Jurkat, Clone E6-1 (cell line): Measurements from ENCODE around the gene NRG2.

Experiments
- DNase-seq: peaks from one replicate; pipeline ENCODE4 v3.0.0-alpha.2; 2011; ENCODE audit warnings: low read depth, low spot score
- H3K4me3 ChIP-seq: 2 replicates; pipeline ENCODE4 v1.5.1; 2011; ENCODE audit warnings: mild to moderate bottlenecking, low read length, control low read depth, moderate library complexity

The NRG2 gene

DNA sequence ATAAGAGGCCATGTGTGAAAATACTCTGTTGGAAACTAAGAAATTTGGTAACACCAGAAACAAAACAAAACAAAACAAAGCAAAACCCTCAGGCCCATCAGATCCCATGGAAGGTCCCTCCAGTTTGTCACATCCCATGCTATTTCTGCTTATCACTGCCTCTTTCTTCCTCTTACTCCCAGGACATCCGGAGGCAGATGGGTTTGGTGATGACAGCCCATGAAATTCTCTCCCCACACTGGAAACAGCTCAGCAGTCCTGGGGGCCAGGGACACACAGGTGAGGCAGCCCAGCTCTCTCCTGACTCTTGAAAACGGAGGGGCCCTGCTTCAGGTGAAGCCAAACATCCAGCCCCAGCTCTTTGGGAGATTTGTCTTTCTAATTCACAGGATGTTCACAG, 63.2 kb downstream of the NRG2 start:
- no peak overlapping the region for H3K4me3 ChIP-seq
- DNase-seq, result no peak

DNA sequence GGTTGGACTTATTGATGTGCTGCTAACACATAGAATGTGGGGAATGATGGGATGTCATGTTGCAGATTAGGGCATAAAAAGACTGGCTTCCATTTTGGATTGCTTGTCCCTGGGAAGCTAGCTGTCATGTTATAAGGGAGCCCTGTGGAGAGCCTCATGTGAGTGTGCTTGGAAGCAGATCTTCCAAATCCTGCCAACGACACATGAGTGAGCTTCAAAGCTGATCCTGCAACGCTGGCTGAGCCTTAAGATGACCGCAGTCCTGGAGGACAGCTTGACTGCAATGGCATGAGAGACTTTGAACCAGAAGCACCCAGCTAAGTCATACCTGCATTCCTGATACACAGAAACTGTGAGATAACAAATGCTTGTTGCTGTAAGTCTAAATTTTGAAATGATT, 63.6 kb downstream of the NRG2 start:
- DNase-seq, result no peak
- H3K4me3 ChIP-seq, result no peak overlapping the region

- no peak for DNase-seq
- H3K4me3 ChIP-seq, result no peak overlapping the region
Observed at GRCh38 chr5:139976703-139977102, 66.4 kb downstream of the NRG2 start.

GRCh38 chr5:139975942-139976341, 67.2 kb downstream of the NRG2 start:
- no peak overlapping the region for H3K4me3 ChIP-seq
- DNase-seq, result no peak

GRCh38 chr5:139975306-139975705, 67.8 kb downstream of the NRG2 start:
- no peak for DNase-seq
- H3K4me3 ChIP-seq, result no peak overlapping the region

DNA sequence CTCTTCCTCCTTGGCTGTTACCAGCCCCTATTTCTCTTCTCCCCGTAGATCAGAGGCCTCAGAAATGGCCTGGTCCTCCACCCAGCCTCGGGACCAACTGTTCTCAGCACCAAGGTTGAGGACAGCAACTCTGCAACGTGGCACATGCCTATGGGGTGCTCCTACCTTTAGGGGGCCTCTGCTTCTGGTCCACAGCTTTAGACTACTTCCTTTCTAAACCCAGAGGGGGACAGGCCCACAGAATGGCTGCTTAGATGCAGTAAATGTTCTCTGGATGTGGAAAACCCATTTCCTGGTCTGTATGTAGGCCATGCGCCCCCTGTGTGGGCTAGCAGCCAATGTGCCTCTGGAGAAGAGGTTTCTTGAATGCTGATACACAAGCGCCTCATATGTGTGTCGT, 68.4 kb downstream of the NRG2 start:
- peak; percentile 9 for DNase-seq
- no peak overlapping the region for H3K4me3 ChIP-seq

DNA sequence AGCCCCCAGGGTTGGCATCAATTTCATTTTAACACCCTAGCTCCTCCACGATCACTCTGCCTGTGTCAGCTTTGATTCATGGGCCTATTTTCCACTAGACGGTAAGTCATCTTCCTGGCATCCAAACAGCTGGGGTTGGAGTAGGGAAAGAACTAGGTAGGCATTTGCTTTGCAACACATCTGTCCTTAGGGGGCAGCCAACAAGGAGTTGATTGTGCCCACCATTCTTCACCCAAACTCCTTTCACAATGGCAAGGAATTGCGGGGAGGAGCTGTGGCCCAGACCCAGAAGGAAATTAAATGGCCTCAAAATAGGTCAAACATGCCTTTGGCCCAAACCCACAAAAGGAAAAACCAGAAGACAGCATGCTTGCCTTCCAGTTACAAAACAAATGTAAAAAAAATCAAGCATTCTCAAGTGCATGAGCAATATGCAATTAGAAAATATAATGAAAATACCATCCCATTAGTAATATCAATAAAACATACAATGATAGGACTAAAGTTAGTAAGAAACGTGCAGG, 71.8 kb downstream of the NRG2 start:
- H3K4me3 ChIP-seq, result no peak overlapping the region
- no peak for DNase-seq

DNA sequence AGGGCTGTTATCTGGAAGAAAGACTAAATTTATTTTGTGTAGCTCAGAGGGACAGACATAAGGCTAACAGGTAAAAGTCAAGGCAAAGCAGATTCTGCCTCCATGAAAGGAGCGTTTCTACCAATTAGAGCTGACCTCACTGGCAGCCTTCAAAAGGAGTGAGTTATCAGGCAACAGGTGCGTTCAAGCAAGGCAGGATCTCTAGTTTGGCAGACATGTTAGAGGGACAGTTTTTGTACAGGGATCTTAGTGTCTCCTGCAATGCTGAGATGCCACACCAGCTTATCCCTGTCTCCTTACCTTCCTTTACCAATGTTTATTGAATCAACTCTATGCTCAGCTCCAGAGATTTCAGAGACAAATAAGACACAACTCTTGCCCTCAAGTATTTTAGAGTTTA, 73.8 kb downstream of the NRG2 start:
- no peak for DNase-seq
- no peak overlapping the region for H3K4me3 ChIP-seq

DNA sequence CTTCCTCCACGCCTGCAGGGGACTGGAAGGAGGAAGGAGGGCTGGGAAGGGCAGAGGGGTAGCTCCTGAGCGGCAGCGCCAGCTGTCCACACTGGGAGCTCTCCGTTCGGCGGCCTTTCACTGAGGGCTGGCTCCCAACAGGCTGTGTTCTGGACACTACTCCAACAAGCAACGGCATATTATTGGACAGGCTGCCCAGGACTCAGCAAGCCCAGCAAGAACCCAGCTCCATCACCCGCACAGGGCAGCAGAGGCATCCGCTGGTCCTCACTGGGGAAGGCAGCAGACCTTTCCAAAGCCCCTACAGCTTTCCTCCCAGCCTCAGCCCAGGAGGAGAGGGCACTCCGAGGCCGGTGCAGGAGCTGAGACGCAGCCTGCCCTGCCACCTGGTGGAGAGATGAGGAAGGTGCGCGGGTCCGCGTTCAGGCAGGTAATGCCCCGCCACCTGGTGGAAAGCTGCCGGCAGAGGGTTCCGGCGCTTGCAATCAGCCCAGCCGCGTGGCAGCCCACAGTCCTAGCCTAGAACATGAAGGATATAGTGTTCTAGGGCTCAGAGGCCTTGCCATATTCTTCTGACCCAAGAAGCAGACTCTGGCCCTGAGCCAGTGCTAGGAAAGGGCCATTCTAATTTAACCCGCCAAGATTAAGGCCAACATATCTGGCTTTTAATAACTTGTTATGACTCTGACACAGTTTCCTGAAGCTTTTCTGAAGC, 74.4 kb downstream of the NRG2 start:
- peak; percentile 62 for DNase-seq
- no peak overlapping the region for H3K4me3 ChIP-seq

GRCh38 chr5:139967353-139967752, 75.7 kb downstream of the NRG2 start:
- no peak overlapping the region for H3K4me3 ChIP-seq
- no peak for DNase-seq

DNA sequence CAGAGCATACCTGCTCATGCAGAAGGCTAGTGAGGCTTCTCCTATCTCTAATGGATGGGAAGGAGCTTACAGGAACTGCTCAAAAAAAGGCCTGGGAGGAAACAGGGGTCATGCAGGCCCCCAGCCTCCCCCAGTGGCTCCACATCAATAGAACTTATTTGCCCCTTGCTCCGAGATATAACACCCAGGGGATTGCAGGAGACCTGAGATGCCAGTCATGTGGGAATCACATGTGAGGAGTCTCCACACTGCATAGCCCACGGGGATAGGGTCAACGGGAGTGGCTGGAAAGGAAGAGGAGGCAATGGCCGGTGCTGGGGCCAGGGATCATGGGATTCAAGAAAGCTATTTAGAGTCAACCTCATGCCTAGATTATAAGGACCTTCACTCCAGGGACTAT, 76.2 kb downstream of the NRG2 start:
- DNase-seq, result no peak
- H3K4me3 ChIP-seq, result no peak overlapping the region

DNA sequence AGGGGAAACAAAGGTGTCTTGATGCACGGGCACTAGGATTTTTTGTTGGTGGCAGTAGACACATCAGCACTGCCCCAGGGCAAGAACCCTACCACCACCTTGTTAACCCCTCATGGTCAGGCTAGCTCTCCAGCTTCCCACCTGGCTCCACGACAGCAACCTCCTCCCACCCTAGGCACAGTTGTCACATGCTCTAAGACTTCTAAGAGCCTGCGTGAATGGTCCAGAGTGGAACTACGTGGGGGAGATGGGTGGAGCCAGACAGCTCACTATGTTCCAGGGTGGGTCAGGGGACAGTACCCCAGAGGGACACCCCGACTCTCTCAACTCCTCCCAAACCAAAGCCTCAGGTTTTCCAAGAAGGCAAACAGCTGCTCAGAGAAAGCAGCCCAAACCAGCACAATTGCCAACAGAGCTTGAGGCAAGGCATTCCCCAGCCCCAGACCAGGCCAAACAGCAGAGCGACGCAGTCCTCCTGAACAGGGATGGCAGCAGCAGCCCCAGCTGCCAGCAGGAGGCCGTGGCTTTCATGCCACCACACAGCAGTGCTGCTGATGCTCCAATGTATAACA, 78.0 kb downstream of the NRG2 start:
- no peak overlapping the region for H3K4me3 ChIP-seq
- no peak for DNase-seq

GRCh38 chr5:139964266-139964993, 78.7 kb downstream of the NRG2 start:
- no peak for DNase-seq
- H3K4me3 ChIP-seq, result no peak overlapping the region

- no peak for DNase-seq
Observed at GRCh38 chr5:139962445-139962844, 80.7 kb downstream of the NRG2 start.

GRCh38 chr5:139961435-139962157, 81.5 kb downstream of the NRG2 start:
- DNase-seq, result no peak
- H3K4me3 ChIP-seq, result no peak overlapping the region

More at GRCh38 chr5:139962445-139962844, 80.7 kb downstream of the NRG2 start:
- no peak overlapping the region for H3K4me3 ChIP-seq

GRCh38 chr5:139960723-139961383, 82.2 kb downstream of the NRG2 start:
- no peak overlapping the region for H3K4me3 ChIP-seq

GRCh38 chr5:139958432-139959148, 84.5 kb downstream of the NRG2 start:
- DNase-seq, result no peak
- H3K4me3 ChIP-seq, result no peak overlapping the region

More at GRCh38 chr5:139960723-139961383, 82.2 kb downstream of the NRG2 start:
- no peak for DNase-seq

- no peak for DNase-seq
- H3K4me3 ChIP-seq, result no peak overlapping the region
Observed at GRCh38 chr5:139956342-139956741, 86.8 kb downstream of the NRG2 start.
